ENCODE data around the gene GSC2.

The GSC2 gene

GRCh38 chr22:19179497-19180048 is 29.5 kb upstream of the GSC2 start:
- H3K4me3 ChIP-seq = peak overlapping the region; percentile 89
- DNase-seq (ENCODE audit: low read depth, low spot score) = no peak

GRCh38 chr22:19178657-19179496 is 28.8 kb upstream of the GSC2 start, which contains the start of gene SLC25A1:
SLC25A1 (minus strand) TSS chr22:19178736; CDS start chr22:19178673, 63 bp downstream.
- Histone ChIP-seq H3K9me3 (ENCODE audit: low read depth, low read length) (no peaks in the 10 kb centered on the region), H3K4me3 (peak within 1 kb of the TSS; percentile 89), H3K9ac (ENCODE audit: insufficient read length) (peak within 1 kb of the TSS; percentile 77), H3K36me3 (ENCODE audit: insufficient read depth, low read length) (no peaks in the 10 kb centered on the region; the same call in 1 of the 2 replicates), H3K27ac (no peak within 1 kb of the TSS)
- DNase-seq (ENCODE audit: low read depth, low spot score) = no peak
- TF ChIP-seq FOXP2 (optimal IDR thresholded peaks at IDR 0.05; ENCODE audit: control extremely low read depth, extremely low read length, insufficient read depth) (no peak), POLR2AphosphoS5 (IDR thresholded peaks at IDR 0.05; ENCODE audit: borderline replicate concordance, low read depth, low read length) (peak; percentile 67; the same call in 1 of the 2 replicates)

More at GRCh38 chr22:19179497-19180048, 29.5 kb upstream of the GSC2 start:
- Histone ChIP-seq H3K9ac (ENCODE audit: insufficient read length) (no peak overlapping the region), H3K36me3 (ENCODE audit: insufficient read depth, low read length) (no peaks in the 10 kb centered on the region; the same call in 1 of the 2 replicates), H3K27ac (no peak overlapping the region), H3K9me3 (ENCODE audit: low read depth, low read length) (no peaks in the 10 kb centered on the region)
- TF ChIP-seq EZH2 (IDR thresholded peaks at IDR 0.05) (no peak), POLR2AphosphoS5 (IDR thresholded peaks at IDR 0.05; ENCODE audit: borderline replicate concordance, low read depth, low read length) (no peak), FOXP2 (optimal IDR thresholded peaks at IDR 0.05; ENCODE audit: control extremely low read depth, extremely low read length, insufficient read depth) (no peak)

GRCh38 chr22:19178065-19178656 is 28.1 kb upstream of the GSC2 start:
- no peak for DNase-seq (ENCODE audit: low read depth, low spot score)

GRCh38 chr22:19177164-19178064 is 27.3 kb upstream of the GSC2 start:
- no peak overlapping the region for H3K27ac ChIP-seq
- H3K9me3 ChIP-seq (ENCODE audit: low read depth, low read length) = no peaks in the 10 kb centered on the region
- peak overlapping the region; percentile 89 for H3K4me3 ChIP-seq
- no peak for TF ChIP-seq FOXP2 (optimal IDR thresholded peaks at IDR 0.05; ENCODE audit: control extremely low read depth, extremely low read length, insufficient read depth)
- TF ChIP-seq EZH2 (IDR thresholded peaks at IDR 0.05) = no peak
- TF ChIP-seq POLR2AphosphoS5 (IDR thresholded peaks at IDR 0.05; ENCODE audit: borderline replicate concordance, low read depth, low read length) = no peak
- H3K9ac ChIP-seq (ENCODE audit: insufficient read length) = peak overlapping the region; percentile 77
- H3K36me3 ChIP-seq (ENCODE audit: insufficient read depth, low read length) = no peaks in the 10 kb centered on the region; the same call in 1 of the 2 replicates
- no peak for DNase-seq (ENCODE audit: low read depth, low spot score)

More at GRCh38 chr22:19178065-19178656, 28.1 kb upstream of the GSC2 start:
- Histone ChIP-seq H3K4me3 (peak overlapping the region; percentile 89), H3K9me3 (ENCODE audit: low read depth, low read length) (no peaks in the 10 kb centered on the region), H3K9ac (ENCODE audit: insufficient read length) (peak overlapping the region; percentile 77), H3K36me3 (ENCODE audit: insufficient read depth, low read length) (no peaks in the 10 kb centered on the region; the same call in 1 of the 2 replicates), H3K27ac (no peak overlapping the region)
- TF ChIP-seq POLR2AphosphoS5 (IDR thresholded peaks at IDR 0.05; ENCODE audit: borderline replicate concordance, low read depth, low read length) (no peak), FOXP2 (optimal IDR thresholded peaks at IDR 0.05; ENCODE audit: control extremely low read depth, extremely low read length, insufficient read depth) (no peak), EZH2 (IDR thresholded peaks at IDR 0.05) (no peak)

GRCh38 chr22:19176732-19177131 is 26.6 kb upstream of the GSC2 start:
- no peaks in the 10 kb centered on the region for H3K9me3 ChIP-seq (ENCODE audit: low read depth, low read length)
- no peak for DNase-seq (ENCODE audit: low read depth, low spot score)
- peak overlapping the region; percentile 89; the same call in 1 of the 2 replicates for H3K4me3 ChIP-seq
- H3K9ac ChIP-seq (ENCODE audit: insufficient read length) = no peak overlapping the region
- no peak overlapping the region for H3K27ac ChIP-seq
- H3K36me3 ChIP-seq (ENCODE audit: insufficient read depth, low read length) = no peaks in the 10 kb centered on the region; the same call in 1 of the 2 replicates
- TF ChIP-seq FOXP2 (optimal IDR thresholded peaks at IDR 0.05; ENCODE audit: control extremely low read depth, extremely low read length, insufficient read depth) (no peak), POLR2AphosphoS5 (IDR thresholded peaks at IDR 0.05; ENCODE audit: borderline replicate concordance, low read depth, low read length) (no peak), EZH2 (IDR thresholded peaks at IDR 0.05) (no peak)

- Histone ChIP-seq H3K9ac (ENCODE audit: insufficient read length) (no peak overlapping the region), H3K36me3 (ENCODE audit: insufficient read depth, low read length) (no peaks in the 10 kb centered on the region; the same call in 1 of the 2 replicates), H3K9me3 (ENCODE audit: low read depth, low read length) (no peaks in the 10 kb centered on the region), H3K27ac (no peak overlapping the region), H3K4me3 (no peak overlapping the region)
- no peak for TF ChIP-seq EZH2 (IDR thresholded peaks at IDR 0.05)
- TF ChIP-seq POLR2AphosphoS5 (IDR thresholded peaks at IDR 0.05; ENCODE audit: borderline replicate concordance, low read depth, low read length) = no peak
- no peak for TF ChIP-seq FOXP2 (optimal IDR thresholded peaks at IDR 0.05; ENCODE audit: control extremely low read depth, extremely low read length, insufficient read depth)
- DNase-seq (ENCODE audit: low read depth, low spot score) = no peak
Measured at GRCh38 chr22:19176175-19176643, 26.1 kb upstream of the GSC2 start.

GRCh38 chr22:19175602-19176174 is 25.6 kb upstream of the GSC2 start:
- Histone ChIP-seq H3K9me3 (ENCODE audit: low read depth, low read length) (no peaks in the 10 kb centered on the region), H3K9ac (ENCODE audit: insufficient read length) (no peak overlapping the region), H3K36me3 (ENCODE audit: insufficient read depth, low read length) (no peaks in the 10 kb centered on the region; the same call in 1 of the 2 replicates), H3K4me3 (no peak overlapping the region), H3K27ac (no peak overlapping the region)
- TF ChIP-seq EZH2 (IDR thresholded peaks at IDR 0.05) (no peak), POLR2AphosphoS5 (IDR thresholded peaks at IDR 0.05; ENCODE audit: borderline replicate concordance, low read depth, low read length) (no peak), FOXP2 (optimal IDR thresholded peaks at IDR 0.05; ENCODE audit: control extremely low read depth, extremely low read length, insufficient read depth) (no peak)
- no peak for DNase-seq (ENCODE audit: low read depth, low spot score)
